ENCODE results near the gene SENP2. TPM values are rescaled to one million over a fixed set of nuclear protein-coding genes. Genes with fewer than 3 reads are reported as not detected.

The SENP2 gene
- total RNA-seq, 1 experiment from 2014 or later = 36.1 TPM

- ChIA-PET POLR2A (no interaction called here), RAD21 (ENCODE audit: low non-redundant PET in 1 of 2, low total read pairs in 2 of 2, uncharacterized antibody in 2 of 2, unreplicated experiment in 2 of 2) (no interaction called here), CTCF (no interaction called here)
- H3K27me3 ChIP-seq (ENCODE audit: insufficient read depth, low read length) = no peaks in the 10 kb centered on the region
- H2AFZ ChIP-seq (ENCODE audit: low read depth, low read length, poor library complexity, severe bottlenecking) = no peak overlapping the region
- intact Hi-C loops (cut with micrococcal nuclease) = no loop called here
- no peak overlapping the region for H3K27ac ChIP-seq (ENCODE audit: low read depth, low read length)
- no peak overlapping the region for H3K4me2 ChIP-seq (ENCODE audit: low read length)
- H3K9me3 ChIP-seq (ENCODE audit: control insufficient read depth in 1 of 2, insufficient read depth in 1 of 2, low read depth in 1 of 2, low read length in 2 of 2) = no peaks in the 10 kb centered on the region
- H3K9me2 ChIP-seq (ENCODE audit: insufficient read depth) = no peaks in the 10 kb centered on the region
- peaks cover 2 to 24% of the 10 kb centered on the region in 2 experiments; a peak in 3 of 4 replicates for H3K4me1 ChIP-seq (ENCODE audit: control insufficient read depth in 1 of 2, insufficient read depth in 2 of 2, low read length in 2 of 2)
- H3K4me3 ChIP-seq (replicated peaks in 1 of 2; ENCODE audit: low read depth in 1 of 2, low read length in 2 of 2) = no peak overlapping the region
- BruUV-seq (replicated peaks) = no TSS peak
- peaks cover 7% of the 10 kb centered on the region; the same call in 1 of the 2 replicates for H3K79me2 ChIP-seq (ENCODE audit: insufficient read depth, low read length)
- TF ChIP-seq CBX3 (IDR thresholded peaks at IDR 0.05; ENCODE audit: low read depth) (no peak), ZFX (IDR thresholded peaks at IDR 0.05) (no peak), MAX (IDR thresholded peaks at IDR 0.05) (no peak), CTCF (IDR thresholded peaks at IDR 0.05 in 2 of 3, conservative IDR thresholded peaks at IDR 0.05 in 1 of 3; ENCODE audit: borderline replicate concordance in 1 of 3, insufficient read depth in 1 of 3, low read depth in 2 of 3, low read length in 2 of 3) (no peak), POLR2AphosphoS5 (IDR thresholded peaks at IDR 0.05; ENCODE audit: low read depth, low read length) (no peak), FOSL1 (IDR thresholded peaks at IDR 0.05; ENCODE audit: low read depth) (no peak), REST (IDR thresholded peaks at IDR 0.05; ENCODE audit: low read depth) (no peak), ATF3 (IDR thresholded peaks at IDR 0.05) (no peak), POLR2A (IDR thresholded peaks at IDR 0.05; ENCODE audit: borderline replicate concordance, extremely low read depth, insufficient read depth, insufficient read length) (no peak), JUND (IDR thresholded peaks at IDR 0.05) (no peak), ELF1 (IDR thresholded peaks at IDR 0.05; ENCODE audit: borderline replicate concordance, low read depth) (no peak), EGR1 (IDR thresholded peaks at IDR 0.05; ENCODE audit: low read depth) (no peak), SIN3A (IDR thresholded peaks at IDR 0.05; ENCODE audit: low read depth) (no peak), RAD21 (IDR thresholded peaks at IDR 0.05; ENCODE audit: low read depth) (no peak), SRF (IDR thresholded peaks at IDR 0.05; ENCODE audit: low read depth) (no peak), SP1 (IDR thresholded peaks at IDR 0.05; ENCODE audit: low read depth) (no peak), CEBPB (IDR thresholded peaks at IDR 0.05; ENCODE audit: low read depth) (no peak), EZH2phosphoT487 (IDR thresholded peaks at IDR 0.05; ENCODE audit: borderline replicate concordance) (no peak)
- H4K20me1 ChIP-seq (ENCODE audit: insufficient read depth) = no peaks in the 10 kb centered on the region
- ATAC-seq (no peak), DNase-seq (ENCODE audit: low read depth, low spot score) (no peak)
- H3K36me3 ChIP-seq (ENCODE audit: control insufficient read depth in 1 of 2, insufficient read depth in 2 of 2, low read length in 2 of 2) = peaks cover 30 to 46% of the 10 kb centered on the region in 2 experiments
- no peak overlapping the region for H3K9ac ChIP-seq (ENCODE audit: low read length)
These were observed 71.1 kb downstream of the SENP2 start for GRCh38 chr3:185657211-185657610.
